Measurements from ENCODE around the gene VCP.
A peak's percentile ranks its signal among the peaks of the same experiment; 100 is the strongest.
"Not testable (repeated sequence)": the region's sequence is repeated elsewhere in the genome, so short reads cannot be mapped to it uniquely, and the experiment has no call there.

VCP gene

DNA sequence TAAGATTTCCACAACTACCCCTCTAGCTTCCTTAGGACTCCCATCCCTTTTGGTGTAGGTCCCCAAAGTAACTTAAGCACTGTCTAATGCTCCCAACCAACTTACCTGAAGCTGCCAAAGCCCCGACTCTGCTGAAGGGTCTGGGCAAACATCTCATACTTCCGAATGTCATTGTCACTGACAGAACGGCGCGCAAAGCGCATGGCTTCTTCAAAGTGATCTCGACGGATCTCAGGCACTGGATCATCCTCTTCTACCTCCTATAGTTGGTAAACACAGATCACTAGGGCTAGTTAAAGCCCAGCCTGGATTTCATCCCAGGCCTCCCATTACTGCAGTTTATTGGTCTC is 15.2 kb downstream of the VCP start:
- DNase-seq = no peak

DNA sequence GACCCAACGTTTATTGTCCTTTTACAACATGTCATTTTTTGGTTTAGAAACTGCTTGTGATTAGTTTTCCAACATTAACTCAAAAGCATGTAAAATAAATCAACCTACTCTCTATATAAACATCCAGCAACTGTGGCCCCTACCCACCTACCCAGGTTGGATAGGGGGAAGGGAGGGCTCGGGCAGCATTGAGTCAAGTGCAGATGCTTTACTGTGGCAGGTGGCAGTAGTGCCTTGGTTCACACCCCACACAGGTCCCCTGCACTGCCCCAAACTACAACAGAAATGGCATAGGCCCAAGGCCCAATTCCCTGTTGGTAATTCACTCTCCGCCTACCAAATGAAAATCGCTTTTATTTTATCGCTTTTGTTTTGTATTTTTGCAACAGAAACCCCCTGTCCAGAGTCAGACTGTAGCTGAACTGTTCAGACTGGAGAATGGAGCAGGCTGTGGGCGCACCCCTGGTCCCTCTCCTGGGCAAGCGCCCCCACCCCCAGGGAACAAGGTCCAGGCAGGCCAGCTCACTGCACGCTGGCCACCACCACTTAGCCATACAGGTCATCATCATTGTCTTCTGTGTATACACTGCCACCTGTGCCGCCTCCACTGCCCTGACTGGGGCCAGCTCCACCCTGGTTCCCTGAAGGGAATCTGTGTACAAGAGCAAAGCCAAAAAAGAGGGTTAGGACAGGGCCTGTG is 15.7 kb downstream of the VCP start:
- DNase-seq = no peak

DNA sequence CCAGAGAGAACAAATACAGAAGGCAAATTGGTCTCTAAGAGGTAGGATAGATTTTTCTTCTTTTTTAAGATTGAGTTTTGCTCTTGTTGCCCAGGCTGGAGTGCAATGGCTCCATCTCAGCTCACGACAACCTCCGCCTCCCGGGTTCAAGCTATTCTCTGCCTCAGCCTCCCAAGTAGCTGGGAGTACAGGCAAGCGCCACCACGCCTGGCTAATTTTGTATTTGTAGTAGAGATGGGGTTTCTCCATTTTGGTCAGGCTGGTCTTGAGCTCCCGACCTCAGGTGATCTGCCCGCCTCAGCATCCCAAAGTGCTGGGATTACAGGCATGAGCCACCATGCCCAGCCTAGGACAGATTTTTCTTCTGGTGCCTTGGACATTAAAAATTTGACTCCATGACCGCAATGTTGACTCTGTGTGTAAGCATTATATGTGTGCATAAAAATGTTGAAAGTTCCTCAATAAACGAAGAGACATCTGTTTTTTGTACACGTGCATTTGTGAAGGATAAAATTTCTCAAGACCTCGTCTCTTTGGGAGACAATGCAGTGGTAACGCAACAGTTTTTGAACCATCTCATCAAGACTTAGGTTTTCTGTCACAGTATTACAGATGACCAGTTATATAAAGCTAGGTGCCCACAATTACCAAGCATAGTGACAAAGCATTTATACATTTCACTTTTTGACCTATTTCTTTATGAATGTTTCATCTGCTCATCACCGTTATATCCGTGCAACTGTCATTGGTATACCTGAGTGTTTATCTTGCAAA is 17.4 kb downstream of the VCP start:
- DNase-seq = no peak

DNA sequence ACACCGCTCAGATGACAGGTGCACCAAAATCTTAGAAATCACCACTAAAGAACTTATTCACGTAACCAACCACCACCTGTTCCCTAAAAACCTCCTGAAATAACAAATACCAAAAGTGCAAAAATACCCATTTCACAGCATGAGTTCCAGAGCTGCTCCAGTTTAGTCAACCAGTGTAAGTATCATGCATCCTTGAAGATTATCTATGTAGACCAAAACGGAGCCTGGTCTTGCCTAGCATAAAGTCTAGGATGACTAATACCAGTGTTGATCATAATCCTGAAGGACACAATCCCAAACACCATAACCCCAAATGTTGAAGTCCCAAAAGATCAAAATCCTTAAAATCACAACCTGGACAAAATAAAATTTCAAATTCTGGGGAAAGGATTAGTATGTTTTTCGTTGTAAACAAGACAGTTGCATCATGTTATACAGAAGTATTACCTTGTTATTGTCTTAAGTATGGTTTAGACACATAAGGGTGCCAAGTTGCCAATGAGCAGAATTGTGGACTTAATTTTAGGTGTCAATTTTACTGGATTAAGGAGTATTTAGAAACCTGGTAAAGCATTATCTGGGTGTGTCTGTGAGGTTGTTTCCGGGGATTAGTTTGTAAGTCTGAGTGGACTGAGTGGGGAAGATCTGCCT is 18.1 kb downstream of the VCP start:
- no peak for DNase-seq

DNA sequence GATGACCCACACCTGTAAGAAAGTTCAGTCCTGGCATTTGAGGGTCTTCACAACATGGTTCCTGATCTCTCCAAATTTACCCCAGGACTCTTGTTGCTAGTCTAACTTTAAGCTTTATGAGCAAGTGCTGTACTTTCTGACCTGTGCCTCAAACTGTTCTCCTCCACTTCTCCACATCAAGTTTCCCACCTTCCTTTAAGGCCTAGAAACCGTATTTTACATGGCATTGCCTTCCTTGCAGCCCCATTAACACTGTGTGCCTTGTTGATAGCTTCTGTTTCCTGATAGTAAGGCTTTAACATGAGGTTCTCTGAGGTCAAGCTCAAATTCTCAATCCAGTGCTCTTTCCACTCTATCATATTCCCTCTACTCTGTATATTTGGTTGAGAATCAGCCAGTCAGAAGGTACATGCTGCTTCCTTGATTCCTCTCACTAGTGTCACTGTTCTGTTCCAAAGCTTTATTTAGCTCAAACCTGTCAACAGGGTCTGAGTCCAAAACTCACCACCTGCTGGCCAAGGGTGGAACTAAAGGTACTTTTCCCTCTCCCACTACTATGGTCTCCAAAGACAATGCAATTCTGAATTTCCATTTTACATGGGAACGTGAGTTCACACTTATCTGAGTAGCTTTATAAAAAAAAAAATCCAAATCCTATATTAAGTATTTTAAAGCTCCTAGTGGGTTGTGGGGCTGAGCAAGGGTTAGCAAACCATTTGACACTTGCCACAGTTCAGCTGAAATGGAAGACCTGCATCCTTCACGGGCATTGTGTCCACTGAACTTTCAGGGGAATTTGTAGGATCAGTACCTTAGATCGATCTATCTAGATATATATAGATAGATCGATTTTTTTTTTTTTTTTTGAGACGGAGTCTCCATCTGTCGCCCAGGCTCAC is 21.1 kb downstream of the VCP start:
- no peak for DNase-seq

DNA sequence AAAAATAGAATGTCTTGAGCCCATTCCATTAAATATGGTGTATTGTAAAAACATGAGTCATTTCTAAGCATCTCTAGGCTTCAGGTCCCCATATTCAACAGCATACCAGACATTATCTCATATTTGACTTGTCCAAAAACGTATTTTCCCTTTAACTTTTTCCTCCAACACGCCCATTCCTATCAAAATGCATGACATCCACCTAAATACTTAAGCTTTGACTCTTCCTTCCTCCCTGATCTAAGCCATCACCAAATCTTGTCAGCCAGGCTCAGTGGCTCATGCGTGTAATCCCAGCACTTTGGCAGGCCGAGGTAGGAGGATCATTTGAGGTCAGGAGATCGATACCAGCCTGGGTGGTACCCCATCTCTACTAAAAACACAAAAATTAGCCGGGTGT is 23.9 kb downstream of the VCP start:
- DNase-seq = no peak

DNA sequence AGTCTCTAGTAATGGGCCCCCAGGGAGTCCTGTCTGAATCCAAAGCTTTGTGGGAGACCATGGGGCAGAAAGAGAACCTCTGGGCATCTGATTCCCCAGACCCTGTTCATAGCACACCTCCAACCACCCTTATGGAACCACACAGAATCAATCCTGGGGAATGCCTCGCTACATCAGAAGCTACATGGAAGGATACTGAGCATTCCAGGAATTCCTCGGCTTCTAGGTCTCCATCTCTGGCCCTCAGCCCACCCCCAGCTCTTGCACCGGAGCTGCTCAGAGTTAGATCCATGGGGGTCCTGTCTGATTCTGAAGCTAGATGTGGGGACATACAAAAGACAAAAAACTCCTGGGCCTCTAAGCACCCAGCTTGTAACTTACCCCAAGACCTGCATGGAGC is 28.4 kb downstream of the VCP start:
- no peak for DNase-seq

DNA sequence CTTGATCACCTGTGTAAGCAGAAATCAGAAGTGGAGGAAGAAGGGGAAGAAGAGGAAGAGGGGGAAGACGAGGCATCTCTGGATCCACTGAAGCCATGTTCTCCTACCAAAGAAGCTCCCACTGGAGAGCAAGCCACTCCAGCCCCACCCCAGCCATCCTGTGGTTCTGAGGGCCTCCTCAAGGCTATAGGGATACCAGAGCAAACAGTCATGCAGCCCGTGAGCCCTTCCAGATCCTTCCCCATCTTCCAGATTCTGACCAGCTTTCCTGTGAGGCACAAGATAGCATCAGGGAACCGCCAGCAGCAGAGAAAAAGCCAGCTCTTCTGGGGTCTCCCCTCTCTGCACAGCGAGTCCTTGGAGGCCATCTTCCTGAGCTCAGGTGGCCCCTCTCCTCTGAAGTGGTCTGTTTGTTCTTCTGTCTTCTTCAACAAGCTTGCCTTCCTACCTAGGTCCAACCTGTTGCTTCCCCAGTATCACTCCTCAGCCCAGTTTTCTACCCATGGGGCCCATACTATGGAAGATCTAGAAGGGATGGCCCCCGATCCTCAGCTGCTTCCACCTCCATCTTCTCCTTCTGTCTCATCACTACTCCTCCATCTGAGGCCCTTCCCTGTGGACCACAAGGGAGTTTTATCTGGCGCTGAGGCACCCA is 29.4 kb downstream of the VCP start:
- DNase-seq = no peak

DNA sequence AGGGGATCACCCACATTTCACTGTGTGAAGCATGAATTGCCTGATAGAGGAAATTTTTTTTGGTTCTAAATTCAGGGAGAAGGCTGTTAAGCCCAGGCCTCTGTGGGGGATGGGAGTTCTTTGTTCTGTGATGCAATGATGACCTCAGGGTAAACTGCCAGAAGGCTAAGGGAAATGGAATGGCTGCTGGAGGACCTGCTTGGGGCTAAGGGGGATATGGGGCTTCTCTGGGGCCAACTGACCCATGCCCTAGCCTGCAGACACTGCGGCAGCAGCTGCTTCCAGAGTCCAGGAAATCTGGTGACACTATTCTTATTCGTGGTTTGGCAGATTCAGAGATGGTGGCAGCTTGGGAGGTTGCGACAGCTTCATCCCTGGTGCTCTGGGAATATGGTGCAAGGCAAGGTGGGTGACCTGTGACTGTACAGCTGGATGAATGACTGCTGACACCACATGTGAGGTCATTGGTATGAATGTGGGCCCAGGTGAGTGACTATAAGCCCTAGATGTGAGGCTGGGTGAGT is 30.3 kb downstream of the VCP start:
- no peak for DNase-seq

DNA sequence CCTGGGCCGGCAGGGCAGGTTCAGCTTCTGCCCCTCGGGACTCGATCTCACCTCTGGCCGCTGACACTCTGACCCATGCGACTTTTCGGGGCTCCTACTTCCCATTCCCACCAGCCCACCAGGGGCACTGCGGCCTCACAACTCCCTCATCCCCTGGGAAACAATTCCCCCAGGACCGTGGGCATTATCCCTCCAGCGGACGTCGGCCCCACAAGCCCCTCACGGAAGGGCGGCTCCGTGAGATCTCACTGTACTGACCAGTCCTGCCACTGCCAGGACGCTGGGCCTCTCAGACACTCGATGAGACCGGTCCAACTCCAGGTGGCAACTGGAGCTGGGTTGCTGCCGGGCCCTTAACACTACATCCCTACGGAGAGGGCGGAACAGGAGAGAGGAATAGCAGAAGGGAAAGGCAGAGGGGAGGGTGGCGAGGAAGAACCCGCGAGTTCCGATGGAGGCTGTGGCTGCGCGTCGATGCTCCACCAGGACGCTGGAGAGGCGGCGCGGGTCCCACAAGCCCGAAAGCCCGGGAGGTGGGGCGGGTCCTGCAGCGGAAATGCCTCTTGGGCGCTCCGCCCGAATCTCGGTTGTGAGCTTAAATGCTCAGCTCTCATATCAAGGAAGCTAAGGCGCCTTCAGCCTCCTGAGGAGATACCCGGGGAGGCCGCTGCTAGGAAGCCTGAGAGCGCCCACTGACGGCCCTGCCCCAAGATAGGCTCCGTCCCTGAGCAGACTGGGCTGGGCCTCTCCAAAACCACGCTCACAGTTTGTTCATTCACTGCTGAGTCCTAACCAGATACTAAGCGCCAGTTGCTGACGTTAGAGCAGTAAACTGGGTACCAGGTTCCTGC is 36.3 kb downstream of the VCP start:
- peak; percentile 75 for DNase-seq

DNA sequence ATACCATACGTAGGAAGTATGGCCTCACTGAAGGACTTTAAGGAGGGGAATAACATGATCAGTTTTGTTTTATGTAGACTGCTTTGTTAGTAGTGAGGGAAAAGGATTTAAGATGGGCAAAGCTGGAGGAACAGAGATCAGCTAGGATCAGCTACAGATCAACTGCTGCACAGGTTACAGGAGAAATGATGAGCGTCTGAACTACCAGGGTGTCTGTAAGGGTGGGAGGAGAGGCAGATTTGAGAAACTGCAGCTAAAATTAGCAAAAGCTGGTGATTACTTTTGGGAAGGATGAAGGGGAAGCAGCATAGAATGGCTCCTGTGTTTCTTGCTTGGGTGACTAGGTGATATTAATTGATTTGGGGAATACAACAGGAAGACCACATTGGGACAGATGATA is 39.3 kb downstream of the VCP start:
- no peak for DNase-seq

DNA sequence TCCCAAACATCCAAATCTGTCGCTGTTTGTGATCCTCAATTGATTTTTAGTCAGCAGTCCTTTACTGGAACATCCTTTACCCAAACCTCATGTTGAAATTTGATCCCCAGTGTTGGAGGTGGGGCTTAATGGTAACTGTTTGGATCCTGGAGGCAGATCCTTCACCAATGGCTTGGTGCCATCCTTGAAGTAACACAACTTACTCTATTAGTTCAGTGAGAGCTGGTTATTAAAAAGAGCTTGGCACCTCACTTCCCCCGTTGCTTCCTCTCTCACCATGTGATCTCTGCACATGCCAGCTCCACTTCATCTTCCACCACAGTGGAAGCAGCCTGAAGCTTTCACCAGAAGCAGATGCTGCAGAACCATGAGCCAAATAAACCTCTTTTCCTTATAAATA is 42.6 kb downstream of the VCP start:
- no peak for DNase-seq

DNA sequence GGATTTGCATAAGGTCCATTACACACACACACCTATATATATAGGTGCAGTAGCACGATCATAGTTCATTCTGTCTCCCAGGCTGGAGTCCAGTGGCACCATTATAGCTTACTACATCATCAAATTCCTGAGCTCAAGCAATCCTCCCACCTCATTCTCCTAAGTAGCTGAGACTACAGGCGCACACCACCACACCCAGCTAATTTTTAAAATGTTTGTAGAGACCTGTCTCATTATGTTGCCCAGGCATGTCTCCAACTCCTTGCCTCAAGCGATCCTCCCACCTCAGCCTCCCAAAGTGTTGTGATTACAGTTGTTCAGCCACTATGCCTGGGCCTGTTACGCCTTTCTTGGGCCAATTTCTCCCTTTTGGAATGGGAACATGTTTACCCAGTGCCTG is 43.2 kb downstream of the VCP start:
- no peak for DNase-seq

DNA sequence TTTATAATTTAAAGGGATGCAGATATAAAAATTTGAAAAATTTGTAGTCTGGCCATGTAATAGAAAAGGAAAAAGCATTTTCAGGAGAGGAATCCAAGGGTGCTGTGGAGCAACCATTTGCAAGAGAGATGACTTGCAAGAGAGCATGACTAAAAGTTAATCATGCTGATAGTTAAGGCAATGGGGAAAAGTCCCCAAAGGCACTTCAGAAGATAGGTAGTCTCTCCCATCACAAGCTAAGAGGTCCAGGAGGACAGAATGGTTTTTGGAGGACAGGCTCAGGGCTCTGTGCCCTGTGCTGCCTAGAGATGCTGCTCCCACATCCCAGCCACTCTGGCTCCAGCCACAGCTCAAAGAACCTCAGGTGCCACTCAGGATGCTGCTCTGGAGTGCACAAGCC is 44.1 kb downstream of the VCP start:
- DNase-seq = no peak

DNA sequence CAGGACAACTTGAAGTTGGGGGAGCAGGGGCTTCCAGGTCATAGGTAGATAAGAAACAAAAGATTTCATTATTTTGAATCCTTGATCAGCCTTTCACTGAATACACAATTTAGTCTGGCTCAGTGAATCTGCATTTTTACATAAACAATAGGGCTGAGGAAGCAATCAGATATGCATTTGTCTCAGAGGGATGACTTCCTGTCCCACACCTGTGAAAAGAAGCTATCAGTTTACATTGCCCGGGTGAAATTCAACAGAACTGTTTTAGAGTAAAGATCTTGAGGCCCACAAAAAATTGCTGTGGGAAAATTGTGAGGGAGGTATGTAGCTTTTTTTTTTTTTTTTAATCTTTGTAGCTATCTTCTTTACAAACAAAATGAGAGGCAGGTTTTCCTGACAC is 44.6 kb downstream of the VCP start:
- no peak for DNase-seq

DNA sequence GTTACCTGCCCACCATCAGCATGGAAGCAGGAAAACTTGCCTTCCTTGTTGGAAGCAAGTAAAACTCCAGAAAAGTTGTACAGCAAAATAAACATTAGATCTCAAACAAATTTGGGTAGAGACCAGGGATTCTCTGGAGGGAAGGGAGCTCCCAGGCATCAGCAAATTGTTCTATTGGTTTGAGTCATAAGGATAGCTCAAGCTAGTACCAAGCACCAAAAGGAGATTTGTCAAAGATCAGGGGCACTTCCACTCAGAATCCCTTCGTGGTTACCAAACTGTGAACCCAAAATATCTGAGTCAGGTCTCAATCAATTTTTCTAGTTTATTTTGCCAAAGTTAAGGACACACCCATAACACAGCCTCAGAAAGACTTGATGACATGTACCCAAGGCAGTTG is 45.1 kb downstream of the VCP start:
- DNase-seq = no peak

DNA sequence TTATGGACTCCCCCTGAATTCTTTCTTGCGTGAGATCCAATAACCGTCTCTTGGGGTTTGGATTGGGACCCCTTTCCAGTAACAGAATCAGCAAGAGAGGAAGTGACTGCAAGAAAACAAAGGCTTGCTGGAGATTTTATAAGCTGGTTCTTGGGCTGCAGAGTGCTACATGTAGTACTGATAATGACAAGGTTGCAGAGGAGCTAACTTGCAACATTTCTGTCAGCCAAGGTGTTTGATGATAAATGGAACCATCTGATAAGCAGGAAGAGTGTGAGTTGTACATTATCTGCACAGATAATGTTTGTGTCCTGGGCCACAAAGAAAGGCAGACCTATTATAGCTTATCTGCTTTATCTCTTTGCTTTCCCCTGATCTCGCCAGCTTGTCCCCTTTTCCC is 45.8 kb downstream of the VCP start:
- no peak for DNase-seq

DNA sequence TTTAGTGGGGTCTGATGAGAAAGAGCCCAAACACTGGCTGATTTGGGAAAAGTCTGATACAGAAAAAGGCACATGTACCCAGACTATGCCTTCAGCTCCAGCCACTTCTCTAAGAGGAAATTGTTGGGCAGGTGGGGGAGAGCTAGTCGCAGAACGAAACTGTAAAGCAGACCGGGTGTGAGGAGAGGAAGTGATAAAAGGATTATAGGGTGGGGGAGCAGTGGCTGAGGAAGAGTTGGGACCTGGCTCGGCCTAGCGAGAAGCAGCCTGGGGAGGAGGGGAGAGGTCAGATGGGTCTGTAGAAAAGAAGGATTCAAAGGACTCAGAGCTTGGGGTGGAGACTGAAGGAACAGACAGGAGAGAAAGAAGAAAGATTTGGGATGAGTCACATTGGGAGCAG is 49.0 kb downstream of the VCP start:
- DNase-seq = not testable (repeated sequence)

DNA sequence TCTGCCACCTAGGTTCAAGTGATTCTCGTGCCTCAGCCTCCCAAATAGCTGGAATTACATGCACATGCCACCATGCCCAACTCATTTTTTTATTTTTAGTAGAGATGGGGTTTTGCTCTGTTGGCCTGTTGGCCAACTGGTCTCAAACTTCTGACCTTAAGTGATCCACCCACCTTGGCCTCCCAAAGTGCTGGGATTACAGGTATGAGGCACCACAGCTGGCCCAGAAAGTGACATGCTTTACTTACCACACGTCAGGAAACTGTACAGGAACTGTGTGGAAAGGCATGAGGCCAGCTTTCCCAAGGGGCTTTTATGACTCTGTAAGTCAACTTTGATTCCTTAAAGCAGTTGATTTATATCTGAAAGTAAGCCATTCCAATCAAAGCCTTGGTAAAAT is 57.9 kb downstream of the VCP start:
- no peak for DNase-seq

DNA sequence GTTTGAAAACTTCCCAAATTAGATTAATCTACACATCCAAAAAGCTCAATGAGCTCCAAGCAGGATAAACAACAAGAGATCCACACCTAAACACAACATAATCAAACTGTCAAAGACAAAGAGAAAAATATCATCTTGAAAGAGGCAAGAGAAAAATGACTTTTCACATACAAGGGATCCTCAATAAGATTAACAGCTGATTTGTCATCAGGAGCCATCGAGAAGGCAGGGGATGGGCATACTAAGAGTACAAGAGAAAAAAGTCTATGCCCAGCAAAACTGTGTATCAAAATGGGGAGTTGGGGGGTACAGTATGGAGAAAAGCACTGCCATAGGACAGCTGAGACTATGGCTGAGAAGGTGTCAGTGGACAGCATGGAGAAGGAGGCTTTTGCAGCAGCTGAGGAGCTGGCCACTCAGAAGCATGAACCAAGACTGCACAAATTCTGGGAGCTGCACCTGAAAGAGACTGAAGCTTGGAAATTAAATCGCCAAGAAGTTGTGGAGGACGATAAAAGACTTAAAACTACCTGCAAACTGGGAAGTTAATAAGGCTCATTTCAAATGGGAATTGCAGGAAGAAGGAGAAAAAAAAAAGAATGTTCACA is 62.0 kb downstream of the VCP start:
- no peak for DNase-seq
